GM21737 (cell line): ENCODE measurements around the gene AP5M1.
"Not testable (repeated sequence)": the region's sequence is repeated elsewhere in the genome, so short reads cannot be mapped to it uniquely, and the experiment has no call there.

Experiments used
- ATAC-seq: cut with Tn5 transposase; IDR thresholded peaks from one replicate; pipeline ENCODE4 v1.9.1; 2021; ENCODE audit warnings: mild to moderate bottlenecking, moderate library complexity; ENCODE audit not compliant: unreplicated experiment

AP5M1 gene

GRCh38 chr14:57268161-57269069 is at the start of gene AP5M1, which contains the start of gene EXOC5:
TSS of gene AP5M1 (plus strand) at chr14:57268971. CDS start at chr14:57269315, 344 bp downstream.
TSS of gene EXOC5 (minus strand) at chr14:57268905. CDS start at chr14:57268648, 257 bp downstream.
- peak; percentile 88 for ATAC-seq

- ATAC-seq = no peak
These were observed 46.8 kb upstream of the AP5M1 start for GRCh38 chr14:57221931-57222330.

GRCh38 chr14:57227083-57227482 is 41.7 kb upstream of the AP5M1 start:
- no peak for ATAC-seq

GRCh38 chr14:57228320-57228719 is 40.5 kb upstream of the AP5M1 start:
- not testable (repeated sequence) for ATAC-seq

DNA sequence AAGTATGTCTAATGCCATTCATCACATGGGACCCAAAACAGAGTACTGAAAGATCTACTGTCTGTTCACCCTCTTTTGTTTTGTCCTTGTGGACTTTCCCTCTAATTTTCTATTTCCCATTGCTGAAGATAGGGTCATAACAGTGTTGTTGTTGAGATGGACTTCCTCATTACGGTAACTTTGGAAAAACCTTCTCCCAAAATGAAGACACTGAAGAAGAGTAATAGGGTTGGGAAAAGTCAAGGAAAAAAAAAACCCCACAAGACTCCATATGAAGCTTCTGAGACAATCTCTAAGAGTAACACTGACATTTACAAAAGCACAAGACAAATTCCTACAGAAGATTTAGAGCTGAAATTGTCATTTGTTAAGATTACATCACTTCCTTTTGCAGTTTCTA is 36.8 kb upstream of the AP5M1 start:
- no peak for ATAC-seq

DNA sequence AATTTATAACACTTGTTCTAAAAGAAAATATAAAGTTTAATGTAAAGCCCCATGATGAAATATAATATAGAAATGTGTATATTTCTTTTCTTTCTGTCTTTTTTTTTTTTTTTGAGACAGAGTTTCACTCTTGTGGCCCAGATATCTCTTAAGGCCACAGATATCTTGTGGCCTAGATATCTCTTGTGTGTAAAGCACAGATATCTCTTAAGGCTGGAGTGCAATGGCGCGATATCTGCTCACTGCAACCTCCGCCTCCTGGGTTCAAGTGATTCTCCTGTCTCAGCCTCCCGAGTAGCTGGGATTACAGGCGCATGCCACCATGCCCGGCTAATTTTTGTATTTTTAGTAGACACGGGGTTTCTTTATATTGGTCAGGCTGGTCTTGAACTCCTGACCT is 28.7 kb upstream of the AP5M1 start:
- not testable (repeated sequence) for ATAC-seq

GRCh38 chr14:57243320-57243719 is 25.5 kb upstream of the AP5M1 start:
- no peak for ATAC-seq

GRCh38 chr14:57244106-57244505 is 24.7 kb upstream of the AP5M1 start:
- no peak for ATAC-seq

DNA sequence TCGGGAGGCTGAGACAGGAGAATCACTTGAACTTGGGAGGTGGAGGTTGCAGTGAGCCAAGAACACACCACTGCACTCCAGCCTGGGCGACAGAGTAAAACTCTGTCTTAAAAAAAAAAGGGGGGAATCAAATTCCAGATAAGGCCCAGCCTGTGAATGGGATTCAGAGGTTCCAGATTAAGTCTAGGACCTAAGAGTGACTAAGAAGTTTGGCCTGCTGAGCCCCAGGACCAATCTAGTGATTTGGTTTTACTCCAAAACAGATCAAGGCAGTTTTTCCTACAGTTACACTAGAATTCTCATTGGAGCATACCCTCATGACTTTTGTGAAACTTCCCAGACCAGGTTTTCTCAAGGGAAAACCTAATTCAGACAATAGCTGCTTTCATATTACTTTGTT is 22.8 kb upstream of the AP5M1 start:
- no peak for ATAC-seq

DNA sequence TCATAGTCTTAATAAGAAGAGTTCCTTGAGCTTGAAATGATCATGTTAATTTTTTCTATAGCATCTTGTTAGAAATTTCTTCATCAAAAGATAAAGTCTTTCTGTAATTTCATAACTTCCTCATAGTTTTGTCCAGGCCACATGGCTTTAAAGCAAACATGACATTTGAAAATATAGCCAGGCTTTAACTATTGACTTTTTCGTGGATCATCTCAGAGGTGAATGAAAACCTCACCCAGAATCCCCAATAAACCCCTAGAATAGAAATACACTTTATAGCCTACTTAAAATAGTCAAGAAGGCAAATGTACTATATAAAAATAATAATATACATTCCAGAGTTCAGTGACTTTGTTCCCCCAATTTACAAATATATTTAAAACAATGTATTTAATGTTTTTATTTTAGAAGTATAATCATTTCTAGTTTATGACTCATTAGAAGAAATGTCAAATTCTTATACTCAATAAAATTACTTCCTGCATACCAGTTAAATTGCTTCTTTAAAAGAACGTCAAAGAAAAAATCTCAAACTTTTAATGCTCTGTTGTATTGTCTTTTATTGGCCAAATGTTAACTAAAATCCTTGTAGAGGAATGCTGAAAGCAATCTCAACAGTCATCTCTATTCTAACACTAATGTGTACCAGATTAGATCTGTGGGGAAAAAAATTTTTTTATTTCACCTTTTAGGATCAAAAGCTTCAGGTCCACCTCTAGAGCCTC is 21.7 kb upstream of the AP5M1 start:
- ATAC-seq = no peak

DNA sequence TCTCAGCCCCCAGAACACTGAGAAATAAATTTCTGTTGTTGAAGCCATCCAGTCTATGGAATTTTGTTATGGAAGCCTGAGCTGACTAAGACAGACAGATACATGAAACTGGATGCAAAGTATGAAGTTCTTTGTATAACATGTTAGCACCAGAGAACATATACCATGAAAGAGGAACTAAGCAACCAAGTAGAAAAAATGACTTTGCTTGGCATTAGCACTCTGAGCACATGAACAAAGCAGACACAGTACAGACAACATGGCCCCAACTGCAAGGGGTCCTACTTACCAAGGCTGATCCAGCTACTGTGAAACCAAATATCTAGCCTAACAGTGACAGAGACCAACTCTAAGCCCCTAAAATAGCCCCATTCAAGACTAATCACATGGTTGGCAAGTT is 13.9 kb upstream of the AP5M1 start:
- no peak for ATAC-seq

DNA sequence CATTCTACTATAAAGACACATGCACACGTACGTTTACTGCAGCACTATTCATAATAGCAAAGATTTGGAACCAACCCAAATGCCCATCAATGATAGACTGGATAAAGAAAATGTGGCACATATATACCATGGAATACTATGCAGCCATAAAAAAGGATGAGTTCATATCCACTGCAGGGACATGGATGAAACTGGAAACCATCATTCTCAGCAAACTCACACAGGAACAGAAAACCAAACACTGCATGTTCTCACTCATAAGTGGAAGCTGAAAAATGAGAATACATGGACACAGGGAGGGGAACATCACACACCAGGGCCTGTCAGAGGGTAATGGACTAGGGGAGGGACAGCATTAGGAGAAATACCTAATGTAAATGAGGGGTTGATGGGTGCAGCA is 10.6 kb upstream of the AP5M1 start:
- ATAC-seq = not testable (repeated sequence)

DNA sequence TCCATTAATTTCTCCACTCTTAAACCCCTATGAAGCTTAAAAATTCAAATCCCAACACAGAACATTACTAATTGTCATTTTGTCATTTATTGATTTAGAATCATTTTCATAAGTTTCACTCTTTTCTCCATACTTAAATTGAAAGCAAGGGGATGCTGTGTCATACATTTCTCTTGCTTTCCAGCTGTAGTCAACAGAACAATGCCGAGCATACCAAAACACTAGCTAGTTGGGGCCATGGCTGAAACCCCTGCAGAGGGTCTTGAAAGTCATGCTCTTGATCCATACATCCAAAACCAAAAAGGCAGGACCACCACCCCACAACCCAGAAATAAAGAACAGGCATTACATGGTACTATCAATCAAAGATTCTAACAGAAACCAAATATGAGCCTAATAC is 9.1 kb upstream of the AP5M1 start:
- ATAC-seq = no peak

DNA sequence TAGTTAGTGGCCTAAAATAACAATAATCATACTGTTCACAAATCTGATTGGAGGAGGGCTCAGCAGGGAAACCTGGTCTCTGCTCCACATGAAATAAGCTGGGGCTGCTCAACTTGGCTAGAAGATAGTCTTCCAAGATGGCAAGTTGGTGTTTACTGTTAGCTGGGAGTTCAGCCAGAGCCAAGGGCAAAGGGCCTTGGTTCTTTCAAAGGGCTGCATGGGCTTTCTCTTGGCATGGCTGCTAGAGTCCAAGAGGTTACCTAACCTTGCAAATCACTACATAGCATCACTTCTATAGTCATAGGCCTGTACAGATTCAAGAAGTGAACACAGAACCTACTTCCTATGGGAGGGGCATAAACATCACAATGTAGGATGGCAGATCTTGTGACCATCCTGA is 7.2 kb upstream of the AP5M1 start:
- ATAC-seq = no peak

DNA sequence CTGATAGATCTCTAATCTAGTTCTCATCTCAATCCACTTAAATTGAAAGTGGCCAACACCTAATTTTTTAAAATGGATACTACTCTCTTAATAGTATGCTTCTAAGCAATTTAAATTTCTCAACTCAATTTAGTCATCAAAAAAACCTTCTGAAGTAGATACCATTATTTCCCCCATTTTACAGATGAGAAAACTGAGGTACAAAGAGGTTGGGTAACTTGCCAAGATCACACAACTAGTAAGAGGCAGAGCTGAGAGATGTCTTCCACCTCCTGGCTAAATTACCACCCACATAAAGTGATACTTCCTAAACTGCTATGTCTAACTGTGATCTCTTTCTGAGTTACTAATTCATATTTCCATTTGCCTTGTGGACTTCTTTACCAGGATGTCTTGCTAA is 6.7 kb upstream of the AP5M1 start:
- ATAC-seq = no peak

DNA sequence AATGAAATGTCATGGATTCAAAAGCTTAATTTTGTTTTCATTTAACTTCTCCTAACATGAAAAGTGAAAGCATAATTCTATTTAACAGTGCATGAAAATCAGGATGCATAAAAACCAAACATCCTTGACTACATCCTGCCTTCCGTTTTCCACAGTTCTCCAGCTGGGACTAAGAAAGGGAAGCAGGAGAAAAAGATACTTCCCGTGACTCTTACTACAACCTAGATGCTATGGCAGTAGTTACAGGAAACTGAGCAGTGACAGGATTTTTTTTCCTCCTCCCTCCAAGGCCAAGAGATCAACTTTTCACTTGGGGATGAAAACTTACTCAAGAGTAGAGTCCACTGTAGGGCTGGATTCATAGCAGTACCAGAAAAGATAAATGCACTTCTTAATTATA is 2.7 kb upstream of the AP5M1 start:
- no peak for ATAC-seq

- no peak for ATAC-seq
These were observed 4.5 kb downstream of the AP5M1 start for GRCh38 chr14:57273236-57273635.

DNA sequence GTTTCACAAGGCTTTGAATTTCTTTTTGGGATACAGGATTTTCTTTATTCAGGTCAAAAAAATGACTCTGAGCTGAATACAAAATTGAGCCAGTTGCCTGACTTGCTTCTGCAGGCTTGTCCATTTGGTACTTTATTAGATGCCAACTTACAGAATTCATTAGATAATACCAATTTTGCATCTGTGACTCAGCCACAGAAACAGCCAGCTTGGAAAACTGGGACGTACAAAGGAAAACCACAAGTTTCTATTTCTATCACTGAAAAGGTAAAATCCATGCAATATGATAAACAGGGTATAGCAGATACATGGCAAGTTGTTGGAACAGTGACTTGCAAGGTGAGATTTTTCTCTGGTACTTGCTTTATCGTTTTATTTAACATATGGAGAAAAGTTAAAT is 5.8 kb downstream of the AP5M1 start:
- ATAC-seq = no peak

GRCh38 chr14:57275023-57275664 is 6.4 kb downstream of the AP5M1 start:
- ATAC-seq = no peak

DNA sequence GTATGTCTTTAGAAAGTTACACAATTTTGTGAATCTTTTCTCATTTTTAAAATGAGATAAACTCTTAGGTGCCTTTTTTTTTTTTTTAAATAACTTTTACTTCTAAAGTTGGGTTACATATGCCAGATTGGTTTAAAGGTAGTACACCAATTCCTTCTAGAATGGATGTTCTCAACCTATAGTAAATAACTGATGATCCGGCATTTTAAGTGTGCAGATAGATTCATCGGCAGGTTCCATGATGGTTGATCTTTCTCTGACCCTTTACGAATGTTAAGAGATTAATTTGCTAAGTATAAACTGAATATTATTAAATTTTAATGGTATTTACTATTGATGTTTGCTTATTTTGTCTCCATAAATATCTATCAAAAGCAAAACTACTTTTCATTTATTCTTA is 8.3 kb downstream of the AP5M1 start:
- no peak for ATAC-seq

DNA sequence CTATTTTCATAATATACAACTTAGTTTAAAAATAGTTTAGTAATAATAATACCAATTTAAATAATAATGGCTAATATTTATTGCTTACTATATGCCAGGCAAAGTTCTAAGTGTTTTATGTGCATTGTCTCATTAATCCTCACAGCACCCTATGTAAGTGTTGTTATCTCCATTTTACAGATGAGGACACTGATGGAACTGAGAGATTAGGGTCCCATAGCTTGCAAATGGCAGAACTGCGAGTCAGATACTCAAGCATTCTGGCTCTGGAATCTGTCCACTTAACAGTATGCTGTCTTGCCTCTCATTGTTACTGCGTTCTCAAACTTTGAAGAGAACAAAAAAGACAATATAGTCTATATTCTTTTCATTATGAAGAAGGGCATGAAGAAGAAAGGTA is 19.0 kb downstream of the AP5M1 start:
- no peak for ATAC-seq

GRCh38 chr14:57290751-57291150 is 22.0 kb downstream of the AP5M1 start:
- no peak for ATAC-seq
